Measurements from ENCODE around the gene SMG6. TPM values are rescaled to one million over a fixed set of nuclear protein-coding genes. Genes with fewer than 3 reads are reported as not detected.

Gene SMG6
- total and polyA plus RNA-seq, 2 experiments from 2014 or later = 11.9 to 19.9 TPM

- H3K79me2 ChIP-seq = peaks cover 4% of the 10 kb centered on the region
- H3K36me3 ChIP-seq (replicated peaks; ENCODE audit: insufficient read depth, low read depth) = no peaks in the 10 kb centered on the region
- WGBS (ENCODE audit: low lambda C conversion rate, missing lambda C conversion rate) = 20% methylated on average over 32 of the region's 113 CpGs
- H3K27ac ChIP-seq = peak overlapping the region; percentile 69
- peak; percentile 49 for TF ChIP-seq EZH2 (IDR thresholded peaks at IDR 0.05; ENCODE audit: borderline replicate concordance)
- TF ChIP-seq EZH2phosphoT487 (IDR thresholded peaks at IDR 0.05; ENCODE audit: low read depth, severe bottlenecking, unreplicated experiment) = no peak
- no peak for TF ChIP-seq CTCF (IDR thresholded peaks at IDR 0.05; ENCODE audit: poor library complexity)
- peaks cover 65% of the 10 kb centered on the region for H3K27me3 ChIP-seq
- H4K20me1 ChIP-seq (ENCODE audit: insufficient read depth, poor library complexity, severe bottlenecking) = peaks cover 4% of the 10 kb centered on the region
- H3K9me3 ChIP-seq (ENCODE audit: low read depth) = no peaks in the 10 kb centered on the region
- H3K4me2 ChIP-seq = peak overlapping the region; percentile 99
- no peaks in the 10 kb centered on the region for H3K9me2 ChIP-seq (replicated peaks; ENCODE audit: insufficient read depth)
- peaks cover 32% of the 10 kb centered on the region for H3K4me1 ChIP-seq (ENCODE audit: insufficient read depth)
- peak overlapping the region; percentile 72 for H3K4me3 ChIP-seq
- no peak overlapping the region for H2AFZ ChIP-seq
- no peak for DNase-seq (ENCODE audit: low spot score)
These were observed 248.0 kb downstream of the SMG6 start for GRCh38 chr17:2055292-2056205.

GRCh38 chr17:2054512-2055291, 248.9 kb downstream of the SMG6 start, which contains the start of gene HIC1:
Gene HIC1 (plus strand): TSS chr17:2055103. CDS start chr17:2056691, 1,588 bp downstream.
- Histone ChIP-seq H3K27me3 (peaks cover 57% of the 10 kb centered on the region), H3K9me2 (replicated peaks; ENCODE audit: insufficient read depth) (no peaks in the 10 kb centered on the region), H3K79me2 (peaks cover 4% of the 10 kb centered on the region), H3K27ac (peak within 1 kb of the TSS; percentile 69), H3K4me1 (ENCODE audit: insufficient read depth) (peaks cover 33% of the 10 kb centered on the region), H3K4me3 (peak within 1 kb of the TSS; percentile 72), H3K4me2 (peak within 1 kb of the TSS; percentile 99), H4K20me1 (ENCODE audit: insufficient read depth, poor library complexity, severe bottlenecking) (peaks cover 4% of the 10 kb centered on the region), H3K9me3 (ENCODE audit: low read depth) (no peaks in the 10 kb centered on the region), H3K36me3 (replicated peaks; ENCODE audit: insufficient read depth, low read depth) (no peaks in the 10 kb centered on the region), H2AFZ (no peak within 1 kb of the TSS)
- DNase-seq (ENCODE audit: low spot score) = peak; percentile 90
- WGBS (ENCODE audit: low lambda C conversion rate, missing lambda C conversion rate) = 11% methylated on average over 39 of the region's 72 CpGs
- TF ChIP-seq CTCF (IDR thresholded peaks at IDR 0.05; ENCODE audit: poor library complexity) (peak; percentile 67), EZH2 (IDR thresholded peaks at IDR 0.05; ENCODE audit: borderline replicate concordance) (peak; percentile 75), EZH2phosphoT487 (IDR thresholded peaks at IDR 0.05; ENCODE audit: low read depth, severe bottlenecking, unreplicated experiment) (no peak)

GRCh38 chr17:2054262-2054511, 249.4 kb downstream of the SMG6 start:
- Histone ChIP-seq H3K27ac (peak overlapping the region; percentile 40), H3K79me2 (peaks cover 4% of the 10 kb centered on the region), H4K20me1 (ENCODE audit: insufficient read depth, poor library complexity, severe bottlenecking) (peaks cover 4% of the 10 kb centered on the region), H3K9me3 (ENCODE audit: low read depth) (no peaks in the 10 kb centered on the region), H3K27me3 (peaks cover 52% of the 10 kb centered on the region), H3K9me2 (replicated peaks; ENCODE audit: insufficient read depth) (no peaks in the 10 kb centered on the region), H3K4me2 (peak overlapping the region; percentile 99), H3K4me1 (ENCODE audit: insufficient read depth) (peaks cover 36% of the 10 kb centered on the region), H2AFZ (no peak overlapping the region), H3K36me3 (replicated peaks; ENCODE audit: insufficient read depth, low read depth) (no peaks in the 10 kb centered on the region), H3K4me3 (peak overlapping the region; percentile 1)
- DNase-seq (ENCODE audit: low spot score) = no peak
- WGBS (ENCODE audit: low lambda C conversion rate, missing lambda C conversion rate) = 20% methylated on average over 16 of the region's 16 CpGs
- TF ChIP-seq EZH2phosphoT487 (IDR thresholded peaks at IDR 0.05; ENCODE audit: low read depth, severe bottlenecking, unreplicated experiment) (no peak), EZH2 (IDR thresholded peaks at IDR 0.05; ENCODE audit: borderline replicate concordance) (no peak), CTCF (IDR thresholded peaks at IDR 0.05; ENCODE audit: poor library complexity) (no peak)

Measured in hepatocyte (in vitro differentiated cells).